Trophoblast cell (in vitro differentiated cells and primary cell): ENCODE measurements around the gene CSRP1.

ENCODE experiments used
- DNase-seq, 2 donors: peaks; one replicate each; pipeline ENCODE4 v3.0.0-alpha.2; 2016
- H2AFZ ChIP-seq: 2 replicates; pipeline ENCODE4 v1.6.1; 2013; ENCODE audit warnings: low read length, moderate library complexity, mild to moderate bottlenecking; ENCODE audit not compliant: insufficient read depth, poor library complexity
- H2AK5ac ChIP-seq: 2 replicates; pipeline ENCODE4 v1.6.1; 2013; ENCODE audit warnings: mild to moderate bottlenecking, low read length
- H2BK120ac ChIP-seq: 2 replicates; pipeline ENCODE4 v1.6.1; 2013; ENCODE audit warnings: low read length, mild to moderate bottlenecking, moderate library complexity; ENCODE audit not compliant: insufficient read depth, poor library complexity
- H2BK12ac ChIP-seq: 2 replicates; pipeline ENCODE4 v1.6.1; 2013; ENCODE audit warnings: mild to moderate bottlenecking, low read length, moderate library complexity
- H2BK5ac ChIP-seq: 2 replicates; pipeline ENCODE4 v1.6.1; 2013; ENCODE audit warnings: low read length, low read depth, moderate library complexity, mild to moderate bottlenecking; ENCODE audit not compliant: poor library complexity
- H3K14ac ChIP-seq: 2 replicates; pipeline ENCODE4 v1.6.1; 2013; ENCODE audit warnings: mild to moderate bottlenecking, low read length
- H3K18ac ChIP-seq: 2 replicates; pipeline ENCODE4 v1.6.1; 2013; ENCODE audit warnings: mild to moderate bottlenecking, low read length
- H3K23ac ChIP-seq: 2 replicates; pipeline ENCODE4 v1.6.1; 2013; ENCODE audit warnings: low read length
- H3K27ac ChIP-seq: 2 replicates; pipeline ENCODE4 v1.5.1; 2013; ENCODE audit warnings: low read depth, mild to moderate bottlenecking, inconsistent platforms, low read length, moderate library complexity
- H3K27me3 ChIP-seq: 2 replicates; pipeline ENCODE4 v1.6.1; 2013; ENCODE audit warnings: inconsistent platforms, mild to moderate bottlenecking, low read length, moderate library complexity; ENCODE audit not compliant: insufficient read depth
- H3K36me3 ChIP-seq, 2 experiments: 1 replicate in 1 of 2; 2 replicates in 1 of 2; pipeline ENCODE4 v1.6.1; 2013; ENCODE audit warnings: low read length in 2 of 2, mild to moderate bottlenecking in 2 of 2, moderate library complexity in 1 of 2; ENCODE audit not compliant: insufficient read depth in 2 of 2, control insufficient read depth in 1 of 2
- H3K4ac ChIP-seq: 2 replicates; pipeline ENCODE4 v1.6.1; 2013; ENCODE audit warnings: low read depth, mild to moderate bottlenecking, low read length, moderate library complexity
- H3K4me1 ChIP-seq, 2 experiments: 1 replicate in 1 of 2; 2 replicates in 1 of 2; pipeline ENCODE4 v1.6.1; 2013; ENCODE audit warnings: low read length in 2 of 2, mild to moderate bottlenecking in 2 of 2, moderate library complexity in 1 of 2; ENCODE audit not compliant: insufficient read depth in 2 of 2, control insufficient read depth in 1 of 2
- H3K4me2 ChIP-seq: 2 replicates; pipeline ENCODE4 v1.6.1; 2013; ENCODE audit warnings: inconsistent platforms, mild to moderate bottlenecking, low read length, moderate library complexity
- H3K4me3 ChIP-seq: 2 replicates; pipeline ENCODE4 v1.5.1; 2013; ENCODE audit warnings: mild to moderate bottlenecking, low read depth, low read length, inconsistent platforms
- H3K79me1 ChIP-seq: one replicate; pipeline ENCODE4 v1.6.1; 2013; ENCODE audit warnings: low read length
- H3K79me2 ChIP-seq: 2 replicates; pipeline ENCODE4 v1.6.1; 2013; ENCODE audit warnings: low read length, mild to moderate bottlenecking; ENCODE audit not compliant: control insufficient read depth, insufficient read depth, poor library complexity
- H3K9ac ChIP-seq: 2 replicates; pipeline ENCODE4 v1.6.1; 2013; ENCODE audit warnings: mild to moderate bottlenecking, low read length
- H3K9me3 ChIP-seq: 2 replicates; pipeline ENCODE4 v1.6.1; 2013; ENCODE audit warnings: low read depth, mild to moderate bottlenecking, control low read depth, inconsistent platforms, low read length; ENCODE audit not compliant: insufficient read depth
- H4K12ac ChIP-seq: 2 replicates; pipeline ENCODE4 v1.6.1; 2013; ENCODE audit warnings: low read depth, mild to moderate bottlenecking, low read length, moderate library complexity
- H4K8ac ChIP-seq: 2 replicates; pipeline ENCODE4 v1.6.1; 2013; ENCODE audit warnings: low read depth, mild to moderate bottlenecking, low read length, moderate library complexity
- H4K91ac ChIP-seq: one replicate; pipeline ENCODE4 v1.6.1; 2013; ENCODE audit warnings: low read depth, mild to moderate bottlenecking, low read length, moderate library complexity
- WGBS: extraction: QIAGEN DNeasy Blood & Tissue Kit; methylation state at CpG from one replicate; pipeline ENCODE4 v1.1.7; 2013; ENCODE audit warnings: missing lambda C conversion rate; ENCODE audit not compliant: insufficient read length, insufficient coverage; ENCODE audit errors: extremely low coverage; 5-methylcytosine and 5-hydroxymethylcytosine counted together

The CSRP1 gene

DNA sequence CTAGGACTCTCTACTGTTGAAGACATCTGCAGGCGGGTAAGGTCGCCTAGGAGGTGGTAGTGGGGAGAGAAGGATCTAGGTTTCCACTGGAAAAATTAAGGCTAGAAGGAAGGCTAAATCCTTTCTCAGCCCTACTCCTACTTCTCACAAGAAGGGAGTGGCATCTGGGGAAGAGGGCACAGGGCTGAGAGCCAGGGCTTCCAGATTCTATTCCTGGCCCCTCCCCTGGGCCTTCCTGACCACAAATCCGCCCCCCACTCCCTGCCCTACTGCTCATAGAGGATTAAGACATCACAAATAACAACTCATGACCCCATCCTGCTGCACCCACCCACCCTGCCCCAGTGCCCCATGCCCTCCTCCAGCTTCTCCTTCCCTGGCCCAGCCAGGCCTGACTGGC lies 40.4 kb downstream of the CSRP1 start:
- Histone ChIP-seq H3K79me2 (peaks cover 24% of the 10 kb centered on the region), H3K23ac (no peak overlapping the region), H3K4me3 (peak overlapping the region; percentile 19), H3K4me1 (peaks cover 20 to 26% of the 10 kb centered on the region in 2 experiments), H3K9me3 (no peaks in the 10 kb centered on the region), H3K18ac (no peak overlapping the region), H3K27me3 (no peaks in the 10 kb centered on the region), H3K27ac (no peak overlapping the region), H2AK5ac (no peak overlapping the region), H2AFZ (no peak overlapping the region), H3K4ac (peak overlapping the region; percentile 69), H3K14ac (peak overlapping the region; percentile 37), H3K36me3 (peaks cover 17 to 21% of the 10 kb centered on the region in 2 experiments), H4K8ac (no peak overlapping the region), H3K9ac (no peak overlapping the region), H2BK120ac (no peak overlapping the region), H3K79me1 (peaks cover 32% of the 10 kb centered on the region), H4K91ac (no peak overlapping the region), H4K12ac (no peak overlapping the region), H3K4me2 (peak overlapping the region; percentile 46), H2BK12ac (no peak overlapping the region), H2BK5ac (no peak overlapping the region)
- no CpG with 5 or more reads among the region's 3 CpGs for WGBS
- DNase-seq, result no peak

GRCh38 chr1:201465698-201466290 lies 41.1 kb downstream of the CSRP1 start:
- H3K27ac ChIP-seq, result no peak overlapping the region
- DNase-seq, result no peak
- no peaks in the 10 kb centered on the region for H3K27me3 ChIP-seq
- peaks cover 24% of the 10 kb centered on the region for H3K79me2 ChIP-seq
- H3K9me3 ChIP-seq, result no peaks in the 10 kb centered on the region
- peak overlapping the region; percentile 48 for H3K4ac ChIP-seq
- no peak overlapping the region for H4K8ac ChIP-seq
- peaks cover 35% of the 10 kb centered on the region for H3K79me1 ChIP-seq
- no peak overlapping the region for H3K4me2 ChIP-seq
- H4K91ac ChIP-seq, result no peak overlapping the region
- H3K4me1 ChIP-seq, result peaks cover 25 to 30% of the 10 kb centered on the region in 2 experiments
- H2BK12ac ChIP-seq, result no peak overlapping the region
- no peak overlapping the region for H4K12ac ChIP-seq
- no peak overlapping the region for H2BK120ac ChIP-seq
- no peak overlapping the region for H3K9ac ChIP-seq
- no peak overlapping the region for H3K14ac ChIP-seq
- peaks cover 17 to 21% of the 10 kb centered on the region in 2 experiments for H3K36me3 ChIP-seq
- H3K18ac ChIP-seq, result no peak overlapping the region
- no peak overlapping the region for H2AFZ ChIP-seq
- H2AK5ac ChIP-seq, result no peak overlapping the region
- WGBS, result no CpG with 5 or more reads among the region's 9 CpGs
- H3K4me3 ChIP-seq, result no peak overlapping the region
- H2BK5ac ChIP-seq, result no peak overlapping the region
- no peak overlapping the region for H3K23ac ChIP-seq

DNA sequence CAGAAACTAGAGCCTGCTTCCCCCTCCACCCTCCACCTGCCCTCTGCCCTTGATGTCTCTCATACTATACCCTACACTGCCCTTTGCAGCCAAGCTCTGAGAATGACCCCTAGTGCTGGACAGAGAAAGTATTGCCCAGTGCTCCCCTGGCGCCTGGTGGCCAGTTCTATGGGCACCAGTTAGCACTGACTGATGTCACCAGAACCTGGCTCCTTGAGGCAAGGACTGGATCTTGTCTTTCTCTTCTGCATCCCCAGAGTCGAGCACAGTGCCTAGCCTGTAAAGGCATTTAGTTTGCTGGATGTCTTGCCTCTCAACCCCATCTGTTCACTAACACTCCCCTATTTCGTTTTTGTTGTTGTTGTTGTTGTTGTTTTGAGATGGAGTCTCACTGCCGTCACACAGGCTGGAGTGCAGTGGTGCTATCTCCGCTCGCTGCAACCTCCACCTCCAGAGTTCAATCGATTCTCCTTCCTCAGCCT lies 43.8 kb downstream of the CSRP1 start:
- Histone ChIP-seq H3K4me3 (no peak overlapping the region), H2BK12ac (no peak overlapping the region), H3K18ac (no peak overlapping the region), H2BK5ac (no peak overlapping the region), H4K91ac (no peak overlapping the region), H4K12ac (no peak overlapping the region), H3K4me1 (peaks cover 31 to 37% of the 10 kb centered on the region in 2 experiments), H3K36me3 (peaks cover 17 to 21% of the 10 kb centered on the region in 2 experiments), H3K14ac (no peak overlapping the region), H3K9me3 (no peaks in the 10 kb centered on the region), H3K79me2 (peaks cover 16% of the 10 kb centered on the region), H3K4me2 (no peak overlapping the region), H2BK120ac (no peak overlapping the region), H3K23ac (no peak overlapping the region), H2AK5ac (peak overlapping the region; percentile 30), H3K9ac (no peak overlapping the region), H4K8ac (no peak overlapping the region), H3K27me3 (no peaks in the 10 kb centered on the region), H3K4ac (no peak overlapping the region), H3K27ac (no peak overlapping the region), H2AFZ (no peak overlapping the region), H3K79me1 (peaks cover 30% of the 10 kb centered on the region)
- WGBS, result no CpG with 5 or more reads among the region's 7 CpGs
- no peak for DNase-seq

DNA sequence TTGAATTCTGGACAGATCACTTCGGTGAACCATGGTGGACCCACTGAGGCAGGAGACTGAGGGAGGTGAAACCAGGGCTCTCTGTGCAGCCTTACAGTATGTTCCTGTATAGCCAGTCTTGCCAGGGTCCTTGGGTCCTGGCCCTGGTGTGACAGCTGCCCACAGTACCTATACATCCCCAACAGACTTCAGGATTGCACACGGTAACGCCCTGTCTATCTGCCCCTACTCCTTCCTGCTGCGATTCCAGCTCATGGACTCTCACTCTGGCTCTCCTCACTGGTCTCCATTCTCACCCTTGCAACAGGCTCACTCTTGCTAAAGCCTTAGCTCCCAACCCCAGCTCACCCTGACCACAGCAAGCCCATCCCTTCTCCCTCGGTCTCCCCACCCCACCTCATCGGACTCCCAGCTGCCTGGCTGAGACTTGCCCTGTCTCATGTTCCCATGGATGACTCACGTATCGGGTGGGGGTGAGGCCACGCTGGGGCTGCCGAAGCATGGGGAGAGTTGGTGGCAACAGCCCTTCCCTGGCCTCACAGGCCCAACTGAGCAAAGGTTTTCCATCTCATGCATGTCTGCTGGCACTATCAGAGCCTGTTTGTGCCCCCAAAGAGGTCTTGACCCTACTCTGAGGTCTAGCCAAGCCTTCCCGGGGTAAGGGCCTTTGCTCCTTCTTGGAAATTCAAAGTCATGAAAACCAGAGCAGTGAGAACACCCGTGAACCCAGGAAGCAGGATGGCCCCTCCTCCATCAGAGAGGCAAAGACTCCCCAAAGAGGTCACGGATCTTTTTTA lies 45.1 kb downstream of the CSRP1 start:
- no CpG with 5 or more reads among the region's 13 CpGs for WGBS
- Histone ChIP-seq H4K8ac (peak overlapping the region; percentile 77), H4K91ac (peak overlapping the region; percentile 87), H3K79me2 (peaks cover 8% of the 10 kb centered on the region), H2BK120ac (peak overlapping the region; percentile 94), H2AK5ac (peak overlapping the region; percentile 70), H3K23ac (no peak overlapping the region), H3K14ac (peak overlapping the region; percentile 62), H3K4ac (peak overlapping the region; percentile 19), H2BK5ac (peak overlapping the region; percentile 96), H3K9ac (no peak overlapping the region), H4K12ac (peak overlapping the region; percentile 2), H3K4me2 (peak overlapping the region; percentile 52), H3K9me3 (no peaks in the 10 kb centered on the region), H3K4me1 (peaks cover 35 to 36% of the 10 kb centered on the region in 2 experiments), H2BK12ac (peak overlapping the region; percentile 97), H3K27me3 (no peaks in the 10 kb centered on the region), H3K27ac (peak overlapping the region; percentile 97), H3K18ac (peak overlapping the region; percentile 55), H3K36me3 (peaks cover 17 to 20% of the 10 kb centered on the region in 2 experiments), H3K4me3 (no peak overlapping the region), H2AFZ (peak overlapping the region; percentile 35), H3K79me1 (peaks cover 28% of the 10 kb centered on the region)
- DNase-seq, result peak; percentile 50 to 61
